ENCODE data around the gene SLC39A11.
A peak's percentile ranks its signal among the peaks of the same experiment; 100 is the strongest.
"Not testable (repeated sequence)": the region's sequence is repeated elsewhere in the genome, so short reads cannot be mapped to it uniquely, and the experiment has no call there.

SLC39A11 gene

DNA sequence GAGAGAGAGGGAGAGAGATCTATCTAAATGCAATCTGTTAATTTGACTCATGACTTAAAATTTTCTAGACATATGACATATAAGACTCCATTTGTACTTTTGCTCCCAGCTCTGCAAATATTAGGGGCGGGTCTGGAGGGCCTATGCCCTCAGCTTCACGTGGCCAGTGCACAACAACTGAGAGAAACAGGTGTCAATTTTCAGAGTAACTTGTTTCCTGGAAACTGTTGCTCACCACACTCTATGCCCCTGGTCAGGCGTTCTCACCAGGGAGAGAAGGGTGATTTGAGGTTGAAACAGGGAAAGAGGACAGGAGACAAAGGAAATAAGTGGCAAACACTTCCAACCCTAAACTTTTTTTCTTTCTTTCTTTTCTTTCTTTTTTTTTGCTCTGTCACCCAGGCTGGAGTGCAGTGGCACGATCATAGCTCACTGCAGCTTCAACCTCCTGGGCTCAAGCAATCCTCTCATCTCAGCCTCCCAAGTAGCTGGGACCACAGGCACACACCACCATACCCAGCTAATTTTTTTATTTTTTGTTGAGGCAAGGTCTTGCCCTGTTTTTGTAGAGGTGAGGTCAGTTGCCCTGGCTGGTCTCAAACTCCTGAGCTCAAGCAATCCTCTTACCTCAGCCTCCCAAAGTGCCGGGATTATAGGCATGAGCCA, 270.0 kb downstream of the SLC39A11 start:
- peak in 1 of 2 experiments; percentile 13 for DNase-seq

DNA sequence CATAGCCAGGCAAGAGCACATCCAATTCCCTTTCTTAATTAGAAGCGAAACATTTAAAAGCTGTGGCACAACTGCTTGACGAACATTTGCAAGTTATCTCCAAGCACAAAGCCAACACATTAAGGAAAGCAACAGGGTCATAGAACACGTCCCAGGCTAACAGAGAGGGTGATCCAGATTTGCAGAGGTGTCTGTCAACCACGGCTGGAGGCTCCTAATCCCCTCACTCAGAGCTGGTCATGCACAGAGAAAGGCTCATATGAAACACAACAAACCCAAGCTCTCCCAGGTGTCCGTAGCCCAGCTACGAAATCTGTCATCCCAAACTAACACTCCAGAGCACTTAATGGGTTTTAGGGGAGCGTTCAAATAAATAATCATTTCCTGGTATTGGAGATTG, 276.1 kb downstream of the SLC39A11 start:
- no peak for DNase-seq

DNA sequence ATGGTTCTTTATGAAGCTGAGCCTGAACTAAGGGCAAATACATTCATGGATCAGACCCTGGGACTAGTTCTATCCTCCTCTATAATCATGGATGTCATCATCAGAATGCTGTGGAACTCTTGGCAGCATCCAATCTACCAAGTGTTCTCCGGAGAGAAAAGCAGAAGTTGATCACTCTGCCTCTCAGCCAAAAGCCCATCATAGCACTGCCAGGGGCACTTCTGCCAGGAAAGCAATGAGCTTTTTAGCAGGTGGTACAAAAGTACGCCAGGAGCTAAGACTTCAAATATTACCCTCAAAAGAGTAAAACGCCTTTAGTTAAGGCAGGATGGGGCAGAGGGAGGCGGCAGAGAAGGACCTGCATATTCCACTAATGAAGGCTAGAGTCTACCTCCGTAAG, 279.0 kb downstream of the SLC39A11 start:
- no peak for DNase-seq

DNA sequence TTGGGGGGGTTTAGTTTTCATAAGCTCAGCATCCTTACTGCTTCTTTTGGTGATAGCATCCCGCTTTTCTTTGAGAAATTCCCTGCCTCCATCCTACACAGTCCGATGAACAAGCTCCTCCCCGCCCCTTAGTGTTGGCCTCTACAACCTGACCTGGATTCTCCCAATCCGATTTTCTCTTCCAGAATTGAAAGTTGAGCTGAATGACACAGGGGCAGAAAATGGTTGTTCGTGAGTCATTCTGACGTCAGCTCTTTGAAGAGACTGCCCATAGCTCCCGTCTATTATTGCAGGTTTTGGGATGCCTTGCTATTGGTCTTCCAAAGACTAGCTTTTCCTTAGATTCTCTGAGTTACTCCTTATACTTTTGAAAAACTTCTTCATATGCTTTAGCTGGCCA, 279.7 kb downstream of the SLC39A11 start:
- DNase-seq: no peak

DNA sequence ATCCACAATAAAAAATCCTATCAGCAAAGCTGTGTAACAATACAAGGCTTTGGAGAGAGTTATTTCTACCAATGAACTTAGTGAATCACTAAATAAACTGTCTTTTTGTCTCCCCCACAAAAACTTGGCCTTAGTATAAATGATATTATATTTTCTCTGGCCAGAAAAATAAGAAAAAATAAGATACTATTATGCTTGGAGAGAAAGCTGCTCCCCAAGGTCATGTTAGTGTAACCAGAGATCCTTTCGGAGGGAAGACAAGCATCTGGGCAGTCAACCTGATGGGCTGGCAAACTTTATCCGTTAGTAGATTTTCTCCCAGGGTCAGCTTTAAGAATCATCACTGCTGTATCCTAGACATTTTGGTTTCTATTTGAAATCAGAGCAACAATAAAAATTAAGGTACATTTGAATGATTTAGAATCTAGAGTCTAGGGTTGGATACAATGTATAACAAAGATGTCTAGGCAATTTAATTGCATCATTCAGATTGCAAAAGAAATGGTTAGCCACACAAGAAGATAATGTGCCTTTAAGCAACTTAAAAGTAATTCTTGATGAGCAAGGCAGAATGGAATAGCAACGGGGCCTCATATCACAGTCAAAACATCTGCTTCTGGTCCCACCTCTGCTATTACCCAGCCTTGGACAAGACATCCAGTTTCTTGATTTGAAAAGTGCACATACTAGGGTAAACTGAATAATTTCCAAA, 280.4 kb downstream of the SLC39A11 start:
- DNase-seq: no peak

DNA sequence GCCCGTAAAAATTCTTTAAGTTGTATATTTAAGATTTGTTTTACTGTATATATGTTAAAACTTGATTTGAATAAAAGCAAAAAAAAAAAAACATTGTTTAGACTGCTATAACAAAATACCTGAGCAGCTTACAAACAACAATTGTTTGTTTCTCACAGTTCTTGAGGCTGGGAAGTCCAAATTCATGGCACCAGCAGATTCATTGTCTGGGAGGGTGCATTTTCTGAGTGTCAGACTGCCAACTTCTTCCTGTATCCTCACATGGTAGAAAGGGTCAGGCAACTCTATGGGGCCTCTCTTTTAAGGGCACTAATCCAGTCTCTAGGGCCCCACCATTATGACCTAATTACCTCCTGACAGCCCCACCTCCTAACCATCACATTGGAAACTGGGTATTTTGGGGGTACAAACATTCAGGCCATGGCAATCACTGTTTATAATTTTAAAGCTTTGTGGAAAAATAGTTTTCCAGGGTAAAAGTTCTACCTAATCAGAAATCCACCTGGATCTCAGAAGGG, 281.4 kb downstream of the SLC39A11 start:
- DNase-seq: no peak

DNA sequence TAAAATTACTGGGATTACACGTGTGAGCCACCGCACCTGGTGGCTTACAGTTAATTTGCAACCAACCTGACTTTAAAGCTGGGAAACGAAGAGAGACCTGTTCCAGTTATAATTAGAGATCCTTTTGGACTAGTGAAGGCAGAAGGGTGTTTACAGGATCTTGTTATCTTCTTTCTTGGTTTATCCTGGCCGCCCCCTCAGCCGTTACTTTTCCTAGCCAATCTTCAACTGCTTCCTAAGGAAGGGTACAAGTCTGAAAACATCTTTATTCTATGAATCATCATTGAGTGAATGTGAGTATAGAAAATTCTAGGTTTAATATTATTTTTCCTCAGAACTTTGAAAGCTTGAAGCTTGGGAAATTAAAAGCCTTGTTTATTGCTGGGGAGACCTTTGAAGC, 286.5 kb downstream of the SLC39A11 start:
- DNase-seq: no peak

DNA sequence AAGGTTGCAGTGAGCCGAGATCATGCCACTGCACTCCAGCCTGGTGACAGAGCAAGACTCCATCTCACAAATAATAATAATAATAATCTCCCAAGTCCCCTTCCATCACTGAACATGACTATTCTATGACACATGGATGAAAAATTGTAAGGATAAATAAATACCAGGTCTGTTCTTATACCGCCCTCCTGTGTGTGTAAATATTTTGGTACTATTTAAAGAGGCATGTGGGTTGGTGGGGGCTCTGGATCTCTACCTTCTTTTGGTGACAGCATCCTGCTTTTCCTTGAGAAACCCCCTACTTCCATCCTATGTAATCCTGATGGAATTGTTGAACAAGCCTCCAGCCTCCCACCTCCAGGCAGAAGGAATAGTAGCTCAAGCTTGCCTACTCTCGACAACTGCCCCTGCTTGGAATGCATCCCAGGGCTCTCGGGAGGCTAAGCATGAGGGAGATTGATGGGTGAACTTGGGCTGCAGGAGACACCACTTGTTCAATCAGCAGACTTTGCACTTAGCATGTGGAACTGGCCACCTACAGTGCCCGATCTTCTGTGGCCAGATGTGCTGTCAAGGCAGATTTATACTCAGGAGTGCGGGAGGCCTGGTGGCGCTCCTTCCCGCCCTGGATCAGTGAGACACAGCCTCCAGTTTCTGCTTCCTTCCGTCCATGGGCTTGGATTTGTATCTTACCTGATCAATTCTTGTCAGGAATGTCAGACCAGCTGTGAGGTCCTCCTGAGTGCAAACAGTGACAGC, 287.4 kb downstream of the SLC39A11 start:
- DNase-seq: no peak

DNA sequence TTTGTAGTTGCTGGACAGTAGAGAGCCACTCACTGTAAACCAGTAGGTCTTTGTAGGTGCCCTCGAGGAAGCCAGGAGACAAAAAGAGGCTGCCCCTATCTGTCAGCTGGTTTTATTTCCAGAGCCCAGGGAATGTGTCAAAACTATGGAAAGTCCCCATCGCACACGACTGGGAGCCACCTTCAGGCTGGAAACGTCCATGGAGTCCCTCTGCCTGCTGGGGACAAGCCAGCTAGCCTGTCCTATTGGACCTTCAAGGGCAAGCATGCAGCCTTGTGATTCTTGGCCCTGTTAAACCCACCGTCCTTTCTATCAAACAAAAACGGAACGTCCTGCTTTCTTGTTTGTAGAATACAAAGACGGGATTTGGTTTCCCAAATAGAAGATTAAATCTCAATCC, 289.8 kb downstream of the SLC39A11 start:
- no peak for DNase-seq

DNA sequence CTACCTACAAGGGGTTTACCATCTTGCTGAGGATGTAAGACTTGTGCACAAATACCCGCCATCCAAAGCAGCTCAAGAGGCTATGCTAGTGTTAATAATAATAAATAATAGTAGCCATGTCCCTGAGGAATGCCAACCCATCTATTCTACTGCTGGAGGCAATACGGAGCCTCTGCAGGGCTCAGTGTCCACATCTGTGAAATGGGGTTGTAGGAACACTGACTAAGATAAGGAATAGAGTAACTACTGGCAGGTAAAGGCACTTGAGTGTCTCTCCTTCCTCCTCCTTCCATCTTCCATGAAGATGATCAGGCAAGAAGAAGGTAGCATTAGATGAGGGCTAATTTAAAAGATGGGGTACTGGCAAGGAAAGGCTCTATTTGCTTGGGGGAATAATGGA, 295.3 kb downstream of the SLC39A11 start:
- DNase-seq: no peak

DNA sequence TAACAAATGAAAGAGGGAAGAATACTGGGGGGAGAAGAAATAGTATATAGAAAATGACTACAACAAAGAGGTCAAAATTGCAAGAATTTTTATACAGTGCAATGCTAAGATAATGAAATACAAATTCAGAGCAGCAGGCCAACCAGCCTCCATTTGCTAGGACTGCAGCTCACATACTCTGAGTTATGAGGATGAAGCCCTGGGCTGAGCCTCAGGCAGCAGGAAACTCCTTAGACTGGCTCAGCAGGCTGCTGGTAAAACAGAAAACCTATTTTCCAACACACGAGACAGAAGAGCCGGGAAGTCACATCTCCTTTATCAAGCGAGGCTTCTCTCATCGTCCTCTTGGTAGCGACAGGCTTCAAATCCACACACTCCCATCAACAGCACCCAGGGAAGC, 296.5 kb downstream of the SLC39A11 start:
- no peak for DNase-seq

DNA sequence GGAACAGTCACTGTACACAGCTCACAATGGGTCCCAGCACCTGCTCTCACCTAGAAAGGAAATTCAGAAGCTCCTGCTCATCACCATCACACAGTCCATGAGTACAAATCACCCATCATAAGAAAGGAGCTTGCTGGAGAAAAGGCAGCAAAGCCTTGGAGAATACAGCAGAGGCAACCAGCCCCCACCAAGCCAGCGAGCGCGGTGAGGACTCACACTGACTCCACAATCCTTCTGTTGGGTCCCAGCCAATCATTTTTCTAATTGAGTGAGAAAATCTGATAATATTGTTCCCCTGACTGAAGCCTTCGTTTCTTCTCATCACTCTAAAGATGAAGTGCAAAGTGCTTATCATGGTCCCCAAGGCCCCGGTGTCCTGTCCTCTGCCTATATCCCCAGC, 298.3 kb downstream of the SLC39A11 start:
- DNase-seq: no peak

DNA sequence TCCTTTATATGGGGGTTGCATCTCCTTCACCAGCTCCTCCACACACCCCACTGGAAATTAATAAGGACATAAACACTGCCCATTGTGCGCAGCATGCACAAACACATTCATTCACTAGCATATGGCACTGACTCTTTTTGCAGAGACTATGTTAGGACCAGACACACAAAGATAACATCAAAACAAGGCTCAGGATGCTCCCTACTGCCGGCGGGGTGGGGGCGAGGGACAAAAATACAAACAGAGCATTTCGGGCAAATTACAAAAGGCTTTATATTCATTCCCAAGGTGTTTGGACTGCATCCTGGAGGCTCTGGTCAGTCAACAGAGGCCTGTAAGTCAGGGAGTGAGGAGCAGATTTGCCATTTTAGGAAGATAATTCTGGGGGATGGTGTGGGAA, 299.7 kb downstream of the SLC39A11 start:
- no peak for DNase-seq

DNA sequence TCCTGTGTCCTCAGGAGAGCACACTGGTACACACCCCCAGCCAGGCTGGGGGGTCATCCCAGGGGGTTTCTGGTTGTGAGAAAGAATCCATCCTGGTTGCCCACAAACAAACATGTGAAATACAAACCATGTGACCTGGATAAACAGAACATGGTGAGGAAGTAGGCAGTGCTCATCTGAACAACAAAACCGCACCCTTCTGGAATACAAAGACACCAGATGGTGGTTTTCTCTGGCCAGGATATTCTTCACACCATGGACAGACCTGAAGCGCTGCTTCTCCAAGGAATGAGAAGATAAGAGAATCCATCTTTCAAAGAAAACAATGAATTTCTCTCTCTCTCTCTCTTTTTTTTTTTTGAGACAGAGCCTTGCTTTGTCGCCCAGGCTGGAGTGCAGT, 302.3 kb downstream of the SLC39A11 start:
- DNase-seq: no peak

DNA sequence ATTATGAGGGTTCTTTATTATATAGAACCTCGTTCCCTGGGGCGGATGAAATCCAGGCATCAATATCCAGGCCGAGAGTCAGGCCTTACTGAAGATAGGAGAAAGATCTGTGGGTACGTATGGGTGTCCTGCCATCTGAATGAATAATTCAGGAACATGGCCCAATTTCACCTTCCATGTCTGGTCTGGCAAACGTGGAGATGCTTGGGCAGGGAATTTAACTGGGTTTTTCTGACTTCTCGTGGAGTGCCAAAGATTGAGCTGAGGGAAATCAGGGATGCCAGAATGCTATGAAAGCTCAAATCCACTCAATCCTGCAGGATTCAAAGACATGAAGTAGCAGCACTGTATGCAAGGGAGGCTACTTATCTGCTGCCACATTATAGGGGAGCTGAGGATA, 302.8 kb downstream of the SLC39A11 start:
- no peak for DNase-seq

DNA sequence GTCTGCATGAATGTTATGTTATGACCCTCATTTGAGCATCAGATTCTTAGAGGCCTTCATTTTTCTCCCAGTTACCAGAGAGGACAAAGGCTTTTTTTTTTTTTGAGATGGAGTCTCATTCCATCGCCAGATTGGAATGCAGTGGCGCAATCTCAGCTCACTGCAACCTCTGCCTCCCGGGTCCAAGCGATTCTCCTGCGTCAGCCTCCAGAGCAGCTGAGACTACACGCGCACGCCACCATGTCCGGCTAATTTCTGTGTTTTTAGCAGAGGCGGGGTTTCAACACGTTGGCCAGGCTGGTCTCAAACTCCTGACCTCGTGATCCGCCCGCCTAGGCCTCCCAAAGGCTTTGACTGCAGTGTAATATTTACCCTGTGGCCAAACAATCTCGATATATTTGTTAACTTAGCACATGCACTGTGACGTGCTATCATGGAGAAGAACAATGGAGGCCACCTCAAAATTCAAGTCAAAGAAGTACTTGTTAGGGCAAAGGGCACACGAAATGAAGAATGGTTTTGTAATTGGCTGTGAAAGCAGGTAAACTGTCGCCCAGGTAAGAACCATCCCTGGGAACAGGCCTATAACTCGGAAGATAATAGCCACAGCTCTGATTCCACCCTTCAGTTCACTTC, 303.4 kb downstream of the SLC39A11 start:
- no peak for DNase-seq

DNA sequence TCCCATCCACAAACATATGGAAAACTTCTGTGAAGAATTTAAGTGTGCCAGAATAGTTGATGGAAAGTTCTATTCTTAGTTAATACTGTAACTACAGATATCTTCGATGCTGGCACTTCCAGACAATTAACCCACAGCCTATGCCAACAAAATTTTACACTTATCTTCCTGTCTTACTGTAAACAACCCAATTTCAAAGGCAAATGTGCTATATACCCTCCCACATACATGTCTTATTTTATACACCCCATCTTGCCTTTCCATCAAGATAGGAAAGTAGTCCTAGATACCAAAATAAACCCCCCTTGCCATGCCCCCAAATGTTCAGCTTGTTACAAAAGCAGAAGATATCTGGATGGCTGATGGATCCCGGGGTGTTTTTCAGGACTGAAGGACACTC, 306.3 kb downstream of the SLC39A11 start:
- no peak for DNase-seq

DNA sequence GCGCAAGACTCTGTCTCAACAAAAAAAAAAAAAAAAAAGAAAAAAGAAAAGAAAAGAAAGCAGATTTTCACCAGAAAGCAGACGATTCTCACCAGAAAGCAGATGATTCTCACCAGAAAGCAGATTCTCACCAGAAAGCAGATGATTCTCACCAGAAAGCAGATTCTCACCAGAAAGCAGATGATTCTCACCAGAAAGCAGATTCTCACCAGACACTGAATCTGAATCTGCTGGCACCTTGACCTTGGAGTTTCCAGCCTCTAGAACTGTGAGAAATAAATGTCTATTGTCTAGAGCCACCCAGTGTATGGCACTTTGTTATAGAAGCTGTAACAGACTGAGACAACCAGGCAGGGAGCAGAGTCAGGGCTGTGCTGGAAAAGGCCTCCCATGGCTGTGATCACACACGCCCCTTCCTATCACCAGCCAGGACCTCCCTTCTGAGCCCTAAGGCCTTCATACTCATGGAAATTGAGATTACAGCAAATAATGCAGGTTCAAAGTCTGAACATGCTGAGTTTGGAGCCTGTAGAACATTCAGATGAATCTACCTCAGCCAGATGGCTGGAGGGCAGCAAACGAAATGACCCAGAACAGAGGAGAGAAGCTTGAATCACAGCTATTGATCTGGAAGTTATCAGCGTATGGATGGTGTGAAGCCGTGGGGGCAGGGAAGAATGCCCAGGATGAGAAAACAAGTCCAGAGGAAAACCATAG, 309.3 kb downstream of the SLC39A11 start:
- DNase-seq: no peak

DNA sequence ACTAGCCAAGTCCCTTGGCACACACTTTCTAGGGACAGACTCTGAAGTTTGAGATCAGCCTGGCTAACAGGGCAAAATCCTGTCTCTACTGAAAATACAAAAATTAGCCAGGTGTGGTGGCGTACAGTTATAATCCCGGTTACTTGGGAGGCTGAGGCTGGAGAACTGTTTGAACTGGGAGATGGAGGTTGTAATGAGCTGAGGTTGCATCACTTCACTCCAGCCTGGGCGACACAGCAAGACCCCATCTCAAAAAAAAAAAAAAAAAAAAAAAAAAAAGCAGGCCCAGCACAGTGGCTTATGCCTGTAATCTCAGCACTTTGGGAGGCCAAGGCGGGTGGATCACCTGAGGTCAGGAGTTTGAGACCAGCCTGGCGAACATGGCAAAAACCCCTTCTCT, 310.1 kb downstream of the SLC39A11 start:
- not testable (repeated sequence) for DNase-seq

DNA sequence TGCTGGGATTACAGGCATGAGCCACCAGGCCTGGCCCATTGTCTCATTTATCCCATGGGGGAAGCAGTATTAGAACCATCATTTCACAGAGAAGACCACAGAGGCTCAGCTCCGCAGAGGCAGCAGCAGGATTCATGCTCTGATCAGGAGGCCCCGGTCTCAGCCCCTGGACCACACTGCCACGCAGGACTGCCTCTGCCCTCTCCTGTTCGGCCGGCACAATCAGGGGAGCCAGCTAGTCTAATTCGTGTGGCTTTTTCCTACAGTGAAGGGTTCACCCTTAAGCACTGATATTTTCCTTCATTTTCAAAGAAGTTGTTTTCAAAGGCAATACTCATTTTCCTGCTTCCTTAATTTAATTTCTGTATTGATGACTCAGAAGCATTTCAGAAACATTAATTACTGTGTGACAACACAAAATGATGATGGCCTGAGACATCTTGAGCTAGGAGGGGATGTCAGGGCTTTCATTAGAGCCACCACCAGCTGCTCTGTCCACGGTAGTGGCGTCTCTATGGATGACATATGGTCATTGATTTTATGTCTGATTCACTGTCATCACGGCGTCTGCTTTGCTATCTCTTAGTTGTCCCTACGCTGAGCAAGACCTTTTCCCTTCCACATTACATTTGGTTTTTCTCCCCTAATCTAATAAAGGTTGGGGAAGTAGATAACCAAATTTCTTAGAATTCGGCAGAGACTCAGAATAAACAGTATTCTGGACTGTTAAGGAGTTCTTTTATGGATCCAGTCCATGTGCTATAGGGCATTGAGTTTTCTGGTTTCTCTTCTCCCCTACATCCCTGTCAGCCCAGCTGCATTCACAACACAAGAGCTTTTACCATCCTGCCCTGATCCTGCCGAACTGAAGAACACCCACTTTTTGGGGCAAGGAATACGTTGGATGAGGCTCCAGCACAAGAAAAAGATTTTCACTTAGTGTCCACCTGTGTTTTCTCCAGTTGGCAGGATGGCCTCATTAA, 314.0 kb downstream of the SLC39A11 start:
- no peak for DNase-seq

DNA sequence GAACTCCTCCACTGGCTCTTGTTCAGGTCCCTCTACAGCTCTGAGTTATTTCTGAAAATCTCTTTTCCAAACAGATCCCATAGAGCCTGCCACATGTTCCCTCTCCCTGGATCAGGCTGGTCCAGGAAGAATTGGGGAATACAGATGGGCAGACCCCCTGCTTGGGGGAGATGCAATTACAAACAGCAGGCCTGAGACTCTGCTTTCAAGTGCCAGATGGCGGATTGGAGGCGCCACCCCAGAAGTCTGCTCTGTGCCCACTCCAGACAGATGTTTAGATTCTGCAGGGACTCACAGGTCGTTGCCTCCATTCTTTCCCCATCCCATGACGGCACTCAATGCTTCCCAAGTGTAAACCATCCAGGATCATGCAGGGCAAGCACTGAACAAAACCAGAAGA, 316.6 kb downstream of the SLC39A11 start:
- no peak for DNase-seq

All from NCI-H526 (cell line).